GM23338 (cell line): Measurements from ENCODE around the gene CDK2. TPM values are rescaled to one million over a fixed set of nuclear protein-coding genes. Genes with fewer than 3 reads are reported as not detected.

Experiments used
- ATAC-seq: fragments of 200-7000 bp; cut with Tn5 transposase; 3 replicates; pipeline ENCODE4 v1.9.1; 2020
- DNase-seq: peaks from one replicate; pipeline ENCODE4 v3.0.0-alpha.2; 2015; ENCODE audit warnings: low spot score
- H2AFZ ChIP-seq: fragments of 200-600 bp; sonication (generic); 2 replicates; pipeline ENCODE4 v1.8.0; 2016; ENCODE audit warnings: antibody characterized with exemption, mild to moderate bottlenecking, moderate library complexity
- H3F3A ChIP-seq: fragments of 200-600 bp; sonication (generic); replicated peaks from 2 replicates; pipeline ENCODE4 v1.8.0; 2017; ENCODE audit warnings: antibody characterized with exemption, mixed run types, low read depth
- H3K27ac ChIP-seq: fragments of 200-600 bp; sonication (generic); 2 replicates; pipeline ENCODE4 v1.6.1; 2016; ENCODE audit warnings: low read depth
- H3K27me3 ChIP-seq: fragments of 200-600 bp; sonication (generic); 2 replicates; pipeline ENCODE4 v1.8.0; 2016; ENCODE audit warnings: mild to moderate bottlenecking, mixed run types, moderate library complexity; ENCODE audit not compliant: insufficient read depth
- H3K36me3 ChIP-seq: fragments of 200-600 bp; sonication (generic); 2 replicates; pipeline ENCODE4 v1.8.0; 2016; ENCODE audit warnings: mild to moderate bottlenecking; ENCODE audit not compliant: insufficient read depth
- H3K4me1 ChIP-seq: fragments of 200-600 bp; sonication (generic); 2 replicates; pipeline ENCODE4 v1.8.0; 2016; ENCODE audit warnings: mild to moderate bottlenecking, moderate library complexity; ENCODE audit not compliant: insufficient read depth
- H3K4me2 ChIP-seq: fragments of 200-600 bp; sonication (generic); 2 replicates; pipeline ENCODE4 v1.7.1; 2017; ENCODE audit warnings: mixed run types
- H3K4me3 ChIP-seq: fragments of 200-600 bp; sonication (generic); 2 replicates; pipeline ENCODE4 v1.6.1; 2016; ENCODE audit warnings: mixed run types
- H3K79me2 ChIP-seq: fragments of 200-600 bp; sonication (generic); replicated peaks from 2 replicates; pipeline ENCODE4 v1.8.0; 2017; ENCODE audit warnings: mild to moderate bottlenecking; ENCODE audit not compliant: insufficient read depth
- H3K9me2 ChIP-seq: fragments of 200-600 bp; sonication (generic); 2 replicates; pipeline ENCODE4 v1.8.0; 2017; ENCODE audit not compliant: insufficient read depth
- H4K20me1 ChIP-seq: fragments of 200-600 bp; sonication (generic); replicated peaks from 2 replicates; pipeline ENCODE4 v1.8.0; 2017; ENCODE audit warnings: mild to moderate bottlenecking; ENCODE audit not compliant: insufficient read depth
- H3K27ac Mint-ChIP-seq: 2 replicates; pipeline ENCODE4 v1.8.0; 2020; ENCODE audit warnings: inconsistent platforms, mild to moderate bottlenecking, moderate library complexity, mixed read lengths
- H3K27me3 Mint-ChIP-seq: 3 replicates; pipeline ENCODE4 v1.8.0; 2022; ENCODE audit warnings: low read depth, mild to moderate bottlenecking, moderate library complexity, mixed read lengths, inconsistent platforms; ENCODE audit not compliant: insufficient read depth, poor library complexity
- H3K36me3 Mint-ChIP-seq: 3 replicates; pipeline ENCODE4 v1.8.0; 2021; ENCODE audit warnings: low read depth, mild to moderate bottlenecking, inconsistent platforms, moderate library complexity, mixed read lengths
- H3K4me1 Mint-ChIP-seq: 3 replicates; pipeline ENCODE4 v1.8.0; 2020; ENCODE audit warnings: mild to moderate bottlenecking, inconsistent platforms, mixed read lengths
- H3K4me3 Mint-ChIP-seq: 3 replicates; pipeline ENCODE4 v1.8.0; 2021; ENCODE audit warnings: moderate library complexity, mild to moderate bottlenecking, inconsistent platforms, mixed read lengths
- H3K9me3 Mint-ChIP-seq: 3 replicates; pipeline ENCODE4 v1.8.0; 2020; ENCODE audit warnings: moderate library complexity, mild to moderate bottlenecking, inconsistent platforms, mixed read lengths
- CREB1 ChIP-seq: fragments of 250-450 bp; sonication (Bioruptor Pico); IDR thresholded peaks from 2 replicates; pipeline ENCODE4 v1.5.0; 2020; ENCODE audit warnings: low read depth, mild to moderate bottlenecking, moderate library complexity
- EZH2 ChIP-seq: fragments of 200-600 bp; sonication (generic); IDR thresholded peaks from one replicate; pipeline ENCODE4 v1.8.0; 2017; ENCODE audit warnings: antibody characterized with exemption, mild to moderate bottlenecking, low read depth; ENCODE audit not compliant: unreplicated experiment
- EZH2phosphoT487 ChIP-seq: fragments of 200-600 bp; sonication (generic); IDR thresholded peaks from one replicate; pipeline ENCODE4 v1.8.1; 2018; ENCODE audit warnings: antibody characterized with exemption; ENCODE audit not compliant: unreplicated experiment
- JUNB ChIP-seq: IDR thresholded peaks from one replicate; pipeline ENCODE4 v1.6.1; 2016; ENCODE audit warnings: antibody characterized with exemption; ENCODE audit not compliant: unreplicated experiment
- NANOG ChIP-seq: IDR thresholded peaks from 2 replicates; pipeline ENCODE4 v1.6.1; 2016; ENCODE audit warnings: antibody characterized with exemption, borderline replicate concordance
- POLR2AphosphoS5 ChIP-seq: IDR thresholded peaks from 2 replicates; pipeline ENCODE4 v1.6.1; 2016; ENCODE audit warnings: antibody characterized with exemption, low read depth
- STAT1 ChIP-seq: IDR thresholded peaks from one replicate; pipeline ENCODE4 v1.6.1; 2016; ENCODE audit warnings: antibody characterized with exemption; ENCODE audit not compliant: unreplicated experiment
- ZNF114 ChIP-seq: fragments of 250-450 bp; sonication (Bioruptor Pico); IDR thresholded peaks from 2 replicates; pipeline ENCODE4 v1.5.0; 2020; ENCODE audit warnings: mild to moderate bottlenecking, moderate library complexity
- ZNF331 ChIP-seq: fragments of 250-450 bp; sonication (Bioruptor Pico); IDR thresholded peaks from 2 replicates; pipeline ENCODE4 v1.5.0; 2020; ENCODE audit warnings: low read depth, mild to moderate bottlenecking, moderate library complexity
- polyA plus RNA-seq: library from polyadenylated mRNA; unstranded; fragments of >200 nt; fragmentation: Nextera tagmentation; extraction: Ambion mirVana; gene quantifications from 2 replicates; pipeline ENCODE4 v1.2.1, GENCODE V29; 2016
- total RNA-seq: library from RNA; depleted of rRNA; stranded (reverse); fragments of >200 nt; shearing (Covaris generic); gene quantifications from 2 replicates; pipeline ENCODE4 v1.2.3, GENCODE V29; 2014
- TF ChIP-seq, protein P1 (sequence below): IDR thresholded peaks from 2 replicates; pipeline ENCODE4 v1.6.1; 2016; ENCODE audit warnings: antibody characterized with exemption
- TF ChIP-seq, protein P2 (sequence below), 2 experiments: fragments of 200-600 bp in 1 of 2; sonication (generic) in 1 of 2; conservative IDR thresholded peaks; 2 replicates each; pipeline versions ENCODE4 v1.5.1 to v1.6.1; 2016 to 2017; ENCODE audit warnings: antibody characterized with exemption in 2 of 2, low read depth in 2 of 2, mild to moderate bottlenecking in 2 of 2, moderate library complexity in 1 of 2

The CDK2 gene
- total and polyA plus RNA-seq, 2 experiments from 2014 or later: 15.2 to 31.0 TPM

DNA sequence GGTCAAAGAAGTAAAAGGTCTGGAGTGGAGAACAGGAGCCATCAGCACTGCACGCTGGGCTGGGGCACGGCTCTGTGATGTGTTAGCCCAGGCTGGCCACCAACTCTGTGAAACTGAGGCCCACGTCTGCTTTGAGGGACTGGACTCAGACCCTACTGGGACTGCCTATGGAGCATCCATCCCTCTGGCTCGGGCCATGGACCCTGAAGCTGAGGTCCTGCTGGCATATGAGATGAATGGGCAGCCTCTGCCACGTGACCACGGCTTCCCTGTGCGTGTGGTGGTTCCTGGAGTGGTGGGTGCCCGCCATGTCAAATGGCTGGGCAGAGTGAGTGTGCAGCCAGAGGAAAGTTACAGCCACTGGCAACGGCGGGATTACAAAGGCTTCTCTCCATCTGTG lies 37.6 kb downstream of the CDK2 start:
- Histone ChIP-seq H2AFZ (no peak overlapping the region), H3K27ac (no peak overlapping the region), H3K4me2 (no peak overlapping the region), H3K36me3 (no peaks in the 10 kb centered on the region), H3K79me2 (no peaks in the 10 kb centered on the region), H4K20me1 (no peaks in the 10 kb centered on the region), H3K4me1 (peaks cover 5% of the 10 kb centered on the region), H3K9me2 (no peaks in the 10 kb centered on the region), H3F3A (0 out of 2 replicates have a peak, but pooled peaks cover 12% of the 10 kb centered on the region), H3K27me3 (no peaks in the 10 kb centered on the region), H3K4me3 (no peak overlapping the region)
- no peaks in the 10 kb centered on the region for H3K9me3 Mint-ChIP-seq
- no peak overlapping the region; the same call in 2 of the 3 replicates for H3K4me3 Mint-ChIP-seq
- H3K36me3 Mint-ChIP-seq: peaks cover 39% of the 10 kb centered on the region
- peaks cover 4% of the 10 kb centered on the region; the same call in 2 of the 3 replicates for H3K4me1 Mint-ChIP-seq
- TF ChIP-seq JUNB (no peak), EZH2 (no peak), ZNF331 (CRISPR knock-in tag) (no peak), ZNF114 (CRISPR knock-in tag) (no peak), STAT1 (no peak), EZH2phosphoT487 (no peak), NANOG (no peak)
- TF ChIP-seq, protein P1, sequence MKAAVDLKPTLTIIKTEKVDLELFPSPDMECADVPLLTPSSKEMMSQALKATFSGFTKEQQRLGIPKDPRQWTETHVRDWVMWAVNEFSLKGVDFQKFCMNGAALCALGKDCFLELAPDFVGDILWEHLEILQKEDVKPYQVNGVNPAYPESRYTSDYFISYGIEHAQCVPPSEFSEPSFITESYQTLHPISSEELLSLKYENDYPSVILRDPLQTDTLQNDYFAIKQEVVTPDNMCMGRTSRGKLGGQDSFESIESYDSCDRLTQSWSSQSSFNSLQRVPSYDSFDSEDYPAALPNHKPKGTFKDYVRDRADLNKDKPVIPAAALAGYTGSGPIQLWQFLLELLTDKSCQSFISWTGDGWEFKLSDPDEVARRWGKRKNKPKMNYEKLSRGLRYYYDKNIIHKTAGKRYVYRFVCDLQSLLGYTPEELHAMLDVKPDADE: no peak
- TF ChIP-seq, protein P2, sequence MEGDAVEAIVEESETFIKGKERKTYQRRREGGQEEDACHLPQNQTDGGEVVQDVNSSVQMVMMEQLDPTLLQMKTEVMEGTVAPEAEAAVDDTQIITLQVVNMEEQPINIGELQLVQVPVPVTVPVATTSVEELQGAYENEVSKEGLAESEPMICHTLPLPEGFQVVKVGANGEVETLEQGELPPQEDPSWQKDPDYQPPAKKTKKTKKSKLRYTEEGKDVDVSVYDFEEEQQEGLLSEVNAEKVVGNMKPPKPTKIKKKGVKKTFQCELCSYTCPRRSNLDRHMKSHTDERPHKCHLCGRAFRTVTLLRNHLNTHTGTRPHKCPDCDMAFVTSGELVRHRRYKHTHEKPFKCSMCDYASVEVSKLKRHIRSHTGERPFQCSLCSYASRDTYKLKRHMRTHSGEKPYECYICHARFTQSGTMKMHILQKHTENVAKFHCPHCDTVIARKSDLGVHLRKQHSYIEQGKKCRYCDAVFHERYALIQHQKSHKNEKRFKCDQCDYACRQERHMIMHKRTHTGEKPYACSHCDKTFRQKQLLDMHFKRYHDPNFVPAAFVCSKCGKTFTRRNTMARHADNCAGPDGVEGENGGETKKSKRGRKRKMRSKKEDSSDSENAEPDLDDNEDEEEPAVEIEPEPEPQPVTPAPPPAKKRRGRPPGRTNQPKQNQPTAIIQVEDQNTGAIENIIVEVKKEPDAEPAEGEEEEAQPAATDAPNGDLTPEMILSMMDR (conservative IDR thresholded peaks at IDR 0.05; ENCODE audit: low read depth in 2 of 2): no peak
- no peak overlapping the region for H3K27ac Mint-ChIP-seq
- H3K27me3 Mint-ChIP-seq: peaks cover 15% of the 10 kb centered on the region
- DNase-seq (no peak), ATAC-seq (no peak)

DNA sequence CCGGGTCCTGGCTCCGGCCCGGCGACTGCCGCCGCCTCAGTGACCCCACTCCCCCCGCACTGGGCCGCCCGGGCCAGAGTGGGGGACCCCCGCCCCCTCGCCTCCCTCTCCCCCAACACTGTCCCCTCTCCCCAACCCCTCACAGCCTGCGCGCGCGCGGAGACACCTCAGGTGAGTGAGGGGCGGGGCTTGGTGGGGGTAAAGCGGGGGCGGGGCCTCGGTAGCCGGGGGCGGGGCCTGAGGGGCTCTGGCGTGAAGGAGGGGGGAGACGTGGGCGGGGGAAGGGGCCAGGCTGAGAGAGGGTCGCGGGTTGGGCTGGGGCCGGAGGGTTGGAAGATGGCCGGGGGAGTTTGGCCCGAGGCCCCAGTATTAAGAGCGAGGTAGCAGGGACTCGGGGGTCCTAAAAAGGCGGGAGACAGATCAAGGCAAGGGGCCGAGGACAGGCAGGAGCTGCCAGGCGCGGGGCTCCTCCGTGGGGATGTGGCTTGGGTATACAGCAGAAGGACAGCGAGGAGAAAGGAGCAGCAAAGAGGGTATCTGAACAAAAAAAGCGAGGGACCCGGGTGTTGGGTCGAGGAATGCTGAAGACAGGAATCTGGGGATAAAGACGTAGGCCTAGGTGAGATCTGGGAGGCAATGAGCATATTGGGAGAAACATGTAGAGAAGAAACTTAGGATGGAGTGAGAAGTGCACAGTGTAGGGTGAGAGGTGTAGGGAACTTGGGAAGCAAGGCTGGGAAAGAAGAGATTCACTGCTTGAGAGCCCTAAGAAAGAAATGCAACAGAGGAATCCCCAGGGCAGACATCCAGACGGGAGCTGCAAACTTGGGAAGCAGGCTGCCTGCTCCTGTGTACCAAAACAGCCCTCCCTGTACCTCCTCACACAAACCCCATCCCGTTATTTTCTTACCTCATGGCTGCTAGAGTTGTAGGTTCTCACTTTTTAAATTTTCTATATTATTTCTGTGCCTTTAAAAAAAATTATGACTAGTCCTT lies 41.2 kb downstream of the CDK2 start:
- Histone ChIP-seq H3K4me3 (peak overlapping the region; percentile 93), H2AFZ (peak overlapping the region; percentile 93), H3F3A (0 out of 2 replicates have a peak, but pooled peaks cover 12% of the 10 kb centered on the region), H3K4me1 (peaks cover 5% of the 10 kb centered on the region), H4K20me1 (no peaks in the 10 kb centered on the region), H3K4me2 (peak overlapping the region; percentile 100), H3K79me2 (no peaks in the 10 kb centered on the region), H3K36me3 (no peaks in the 10 kb centered on the region), H3K27ac (peak overlapping the region; percentile 94), H3K27me3 (no peaks in the 10 kb centered on the region), H3K9me2 (no peaks in the 10 kb centered on the region)
- H3K27me3 Mint-ChIP-seq: peaks cover 13% of the 10 kb centered on the region
- H3K9me3 Mint-ChIP-seq: no peaks in the 10 kb centered on the region
- peaks cover 9% of the 10 kb centered on the region for H3K4me1 Mint-ChIP-seq
- TF ChIP-seq ZNF114 (CRISPR knock-in tag) (no peak), POLR2AphosphoS5 (peak; percentile 23; the same call in 1 of the 2 replicates), CREB1 (CRISPR knock-in tag) (0 out of 2 replicates have a peak, but pooled peaks have one; percentile 2)
- ATAC-seq: peak; percentile 83
- peak; percentile 95 for DNase-seq
- H3K36me3 Mint-ChIP-seq: peaks cover 21% of the 10 kb centered on the region
- H3K4me3 Mint-ChIP-seq: peak overlapping the region; percentile 91
- peak overlapping the region; percentile 96 for H3K27ac Mint-ChIP-seq
